CD14-positive monocyte (primary cell): Measurements from ENCODE around the gene RPA3. TPM values are rescaled to one million over a fixed set of nuclear protein-coding genes. Genes with fewer than 3 reads are reported as not detected.

Experiments
- DNase-seq, 3 donors: peaks; one replicate each; pipeline ENCODE4 v3.0.0-alpha.2; 2011 to 2022
- H2AFZ ChIP-seq: 2 replicates; pipeline ENCODE4 v1.6.0; 2012; ENCODE audit warnings: mild to moderate bottlenecking, low read depth, low read length, inconsistent platforms; ENCODE audit not compliant: insufficient read depth, poor library complexity, severe bottlenecking
- H3K27ac ChIP-seq, 2 donors: 1 replicate in 1 of 2; 2 replicates in 1 of 2; pipeline ENCODE4 v1.5.1; 2012 to 2013; ENCODE audit warnings: low read length in 2 of 2, control low read depth in 1 of 2, inconsistent platforms in 1 of 2, low read depth in 1 of 2, mild to moderate bottlenecking in 1 of 2
- H3K27me3 ChIP-seq, 2 donors: one replicate each; pipeline versions ENCODE4 v1.6.0 to v1.6.1; 2011 to 2013; ENCODE audit warnings: low read length in 2 of 2; ENCODE audit not compliant: control insufficient read depth in 2 of 2, insufficient read depth in 2 of 2
- H3K36me3 ChIP-seq, 2 donors: replicated peaks in 1 of 2; 1 replicate in 1 of 2; 2 replicates in 1 of 2; pipeline versions ENCODE4 v1.5.1 to v1.6.1; 2012 to 2013; ENCODE audit warnings: low read length in 2 of 2, control low read depth in 1 of 2, inconsistent platforms in 1 of 2, mild to moderate bottlenecking in 1 of 2; ENCODE audit not compliant: insufficient read depth in 2 of 2, control insufficient read depth in 1 of 2
- H3K4me1 ChIP-seq, 2 donors: 1 replicate in 1 of 2; 2 replicates in 1 of 2; pipeline versions ENCODE4 v1.5.1 to v1.6.1; 2012 to 2013; ENCODE audit warnings: low read length in 2 of 2, control low read depth in 1 of 2, inconsistent platforms in 1 of 2, mild to moderate bottlenecking in 1 of 2, moderate library complexity in 1 of 2; ENCODE audit not compliant: insufficient read depth in 2 of 2, control insufficient read depth in 1 of 2
- H3K4me2 ChIP-seq: replicated peaks from 2 replicates; pipeline ENCODE3; 2012; ENCODE audit warnings: low read length, moderate library complexity, mild to moderate bottlenecking; ENCODE audit not compliant: poor library complexity, severe bottlenecking; ENCODE audit errors: extremely low read depth
- H3K4me3 ChIP-seq, 3 experiments: fragments of 200-600 bp in 1 of 3; sonication (generic) in 1 of 3; replicated peaks in 1 of 3; 1 replicate in 2 of 3; 2 replicates in 1 of 3; pipeline ENCODE4 v1.5.1; 2011 to 2013; ENCODE audit warnings: low read length in 3 of 3, mild to moderate bottlenecking in 3 of 3, control low read depth in 2 of 3, low read depth in 2 of 3, inconsistent platforms in 1 of 3, moderate library complexity in 1 of 3
- H3K79me2 ChIP-seq: 2 replicates; pipeline ENCODE4 v1.6.0; 2012; ENCODE audit warnings: mild to moderate bottlenecking, control low read depth, inconsistent platforms, low read length, moderate library complexity; ENCODE audit not compliant: insufficient read depth
- H3K9ac ChIP-seq: 2 replicates; pipeline ENCODE4 v1.6.0; 2017; ENCODE audit warnings: low read length, mild to moderate bottlenecking; ENCODE audit not compliant: insufficient read depth, poor library complexity, severe bottlenecking
- H3K9me3 ChIP-seq, 2 donors: replicated peaks in 1 of 2; 1 replicate in 1 of 2; 2 replicates in 1 of 2; pipeline versions ENCODE4 v1.5.1 to v1.6.1; 2012 to 2013; ENCODE audit warnings: low read length in 2 of 2, control low read depth in 1 of 2; ENCODE audit not compliant: control insufficient read depth in 1 of 2, insufficient read depth in 1 of 2
- H4K20me1 ChIP-seq: 2 replicates; pipeline ENCODE4 v1.6.0; 2012; ENCODE audit warnings: mild to moderate bottlenecking, low read length, control low read depth, moderate library complexity; ENCODE audit not compliant: insufficient read depth
- H3K27ac Mint-ChIP-seq, 7 donors: one replicate each; pipeline ENCODE4 v1.8.0; 2020; ENCODE audit warnings: mild to moderate bottlenecking in 7 of 7, mixed read lengths in 7 of 7, moderate library complexity in 6 of 7, inconsistent platforms in 2 of 7
- H3K27me3 Mint-ChIP-seq, 3 donors: one replicate each; pipeline ENCODE4 v1.8.0; 2021 to 2022; ENCODE audit warnings: low read depth in 3 of 3, mild to moderate bottlenecking in 3 of 3, mixed read lengths in 3 of 3, moderate library complexity in 3 of 3, inconsistent platforms in 1 of 3
- H3K36me3 Mint-ChIP-seq, 2 donors: one replicate each; pipeline ENCODE4 v1.8.0; 2020; ENCODE audit warnings: mixed read lengths in 2 of 2, inconsistent platforms in 1 of 2, mild to moderate bottlenecking in 1 of 2
- H3K4me1 Mint-ChIP-seq: one replicate; pipeline ENCODE4 v1.8.0; 2020; ENCODE audit warnings: mild to moderate bottlenecking, mixed read lengths
- H3K4me3 Mint-ChIP-seq, 2 donors: one replicate each; pipeline ENCODE4 v1.8.0; 2020; ENCODE audit warnings: mild to moderate bottlenecking in 2 of 2, mixed read lengths in 2 of 2, moderate library complexity in 1 of 2
- H3K9me3 Mint-ChIP-seq, 7 donors: one replicate each; pipeline ENCODE4 v1.8.0; 2020 to 2022; ENCODE audit warnings: mixed read lengths in 7 of 7, mild to moderate bottlenecking in 6 of 7, moderate library complexity in 6 of 7, inconsistent platforms in 2 of 7
- WGBS: methylation state at CpG from one replicate; pipeline ENCODE4 v1.1.5; 2013; ENCODE audit warnings: missing lambda C conversion rate; ENCODE audit not compliant: insufficient coverage; 5-methylcytosine and 5-hydroxymethylcytosine counted together
- intact Hi-C, 2 donors: fragments of 100-400 bp; cut with micrococcal nuclease; formaldehyde crosslinking; loops; one replicate each; pipeline versions ENCODE4 v1.15.0 to v1.15.1; 2023
- polyA plus RNA-seq, 3 donors: library from polyadenylated mRNA; depleted of rRNA in 1 of 3; unstranded in 2 of 3; stranded (reverse) in 1 of 3; fragments of 300-500 nt in 2 of 3; fragments of >200 nt in 1 of 3; fragmentation: Illumina TruSeq in 2 of 3; gene quantifications; 1 replicate in 2 of 3; 2 replicates in 1 of 3; pipeline ENCODE4 v1.2.3, GENCODE V29; 2012 to 2021
- TF ChIP-seq, protein P1 (sequence below): fragments of 200-600 bp; IDR thresholded peaks from one replicate; pipeline ENCODE4 v1.8.0; 2022; ENCODE audit warnings: antibody characterized with exemption, mild to moderate bottlenecking

The RPA3 gene
- polyA plus RNA-seq, 3 donors, result 6.2 to 50.5 (median 44.7) TPM

DNA sequence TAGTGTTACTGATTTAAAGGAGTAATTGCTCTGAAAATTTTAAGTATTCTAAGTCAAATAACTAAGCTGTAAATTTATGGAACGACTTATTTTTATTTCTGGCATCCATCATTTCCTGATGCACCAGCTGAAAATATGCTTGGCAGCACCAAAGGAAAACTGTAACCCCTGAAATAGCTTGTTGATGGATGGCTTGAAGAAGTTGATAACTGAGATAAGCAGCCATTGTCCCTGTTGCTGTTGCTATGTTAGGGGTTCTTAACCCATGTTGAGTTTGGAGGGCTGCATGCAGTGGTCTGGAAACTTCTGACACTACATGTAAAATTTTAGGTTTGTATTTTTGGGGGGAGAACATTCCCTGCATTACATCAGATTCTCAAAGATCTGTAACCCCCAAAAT is 30.6 kb downstream of the RPA3 start:
- Histone ChIP-seq H3K79me2 (no peaks in the 10 kb centered on the region), H3K27me3 (no peaks in the 10 kb centered on the region), H3K4me1 (no peaks in the 10 kb centered on the region), H3K27ac (no peak overlapping the region), H3K4me3 (no peak overlapping the region), H3K36me3 (no peaks in the 10 kb centered on the region), H3K9ac (no peak overlapping the region), H3K9me3 (no peaks in the 10 kb centered on the region), H3K4me2 (no peak overlapping the region), H2AFZ (no peak overlapping the region), H4K20me1 (no peaks in the 10 kb centered on the region)
- TF ChIP-seq, protein P1, sequence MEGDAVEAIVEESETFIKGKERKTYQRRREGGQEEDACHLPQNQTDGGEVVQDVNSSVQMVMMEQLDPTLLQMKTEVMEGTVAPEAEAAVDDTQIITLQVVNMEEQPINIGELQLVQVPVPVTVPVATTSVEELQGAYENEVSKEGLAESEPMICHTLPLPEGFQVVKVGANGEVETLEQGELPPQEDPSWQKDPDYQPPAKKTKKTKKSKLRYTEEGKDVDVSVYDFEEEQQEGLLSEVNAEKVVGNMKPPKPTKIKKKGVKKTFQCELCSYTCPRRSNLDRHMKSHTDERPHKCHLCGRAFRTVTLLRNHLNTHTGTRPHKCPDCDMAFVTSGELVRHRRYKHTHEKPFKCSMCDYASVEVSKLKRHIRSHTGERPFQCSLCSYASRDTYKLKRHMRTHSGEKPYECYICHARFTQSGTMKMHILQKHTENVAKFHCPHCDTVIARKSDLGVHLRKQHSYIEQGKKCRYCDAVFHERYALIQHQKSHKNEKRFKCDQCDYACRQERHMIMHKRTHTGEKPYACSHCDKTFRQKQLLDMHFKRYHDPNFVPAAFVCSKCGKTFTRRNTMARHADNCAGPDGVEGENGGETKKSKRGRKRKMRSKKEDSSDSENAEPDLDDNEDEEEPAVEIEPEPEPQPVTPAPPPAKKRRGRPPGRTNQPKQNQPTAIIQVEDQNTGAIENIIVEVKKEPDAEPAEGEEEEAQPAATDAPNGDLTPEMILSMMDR, result no peak
- WGBS, result no CpG with 5 or more reads among the region's 1 CpG
- no peaks in the 10 kb centered on the region for H3K27me3 Mint-ChIP-seq
- DNase-seq, result no peak
- intact Hi-C loops, result no loop called here
- H3K9me3 Mint-ChIP-seq, result no peaks in the 10 kb centered on the region
- no peak overlapping the region for H3K4me3 Mint-ChIP-seq
- no peak overlapping the region for H3K27ac Mint-ChIP-seq
- peaks cover 0 to 7% of the 10 kb centered on the region in 2 donors for H3K36me3 Mint-ChIP-seq
- H3K4me1 Mint-ChIP-seq, result peaks cover 7% of the 10 kb centered on the region

DNA sequence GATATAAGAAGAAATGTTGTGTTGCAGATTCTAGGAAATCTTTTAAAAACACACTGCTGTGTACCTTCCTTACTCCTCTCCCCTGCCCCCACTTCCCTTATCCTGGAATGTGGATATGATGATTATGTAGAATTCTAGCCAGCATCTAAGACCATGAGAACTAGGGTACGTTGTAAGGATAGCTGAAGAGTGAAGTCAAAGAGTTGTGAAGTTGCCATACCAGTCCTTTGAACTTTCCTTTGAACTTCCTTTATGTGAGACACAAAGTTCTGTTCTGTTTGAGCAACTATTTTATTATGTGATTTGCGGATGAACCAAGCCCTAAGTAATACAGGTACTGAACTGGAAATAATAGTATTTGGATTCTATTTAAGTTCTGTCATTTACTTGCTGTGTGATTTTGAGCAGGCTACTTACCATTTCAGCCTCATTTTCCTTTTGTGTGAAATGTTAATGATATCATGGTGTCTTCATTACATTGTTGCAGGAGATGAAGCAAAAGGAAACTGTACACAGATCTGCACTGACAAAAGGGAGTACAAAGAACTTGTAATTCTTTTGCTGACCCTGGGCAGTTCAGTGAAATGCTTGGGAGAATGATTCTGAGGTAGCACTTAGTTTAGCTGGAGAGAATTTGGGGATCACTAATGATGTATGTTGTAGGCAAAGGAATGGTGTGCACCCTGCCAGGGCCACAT is 31.4 kb downstream of the RPA3 start:
- Mint-ChIP-seq H3K4me1 (peaks cover 7% of the 10 kb centered on the region), H3K27ac (peak overlapping the region in 1 of 7 donors; percentile 51), H3K36me3 (peaks cover 0 to 5% of the 10 kb centered on the region in 2 donors), H3K9me3 (no peaks in the 10 kb centered on the region), H3K27me3 (no peaks in the 10 kb centered on the region), H3K4me3 (no peak overlapping the region)
- H3K4me3 ChIP-seq, result no peak overlapping the region
- no peak overlapping the region for H3K27ac ChIP-seq
- H3K36me3 ChIP-seq, result no peaks in the 10 kb centered on the region
- H3K9ac ChIP-seq, result no peak overlapping the region
- H3K27me3 ChIP-seq, result no peaks in the 10 kb centered on the region
- H3K9me3 ChIP-seq, result no peaks in the 10 kb centered on the region
- H2AFZ ChIP-seq, result no peak overlapping the region
- no peaks in the 10 kb centered on the region for H4K20me1 ChIP-seq
- no peak overlapping the region for H3K4me2 ChIP-seq
- intact Hi-C loops, result no loop called here
- no peaks in the 10 kb centered on the region for H3K4me1 ChIP-seq
- no peaks in the 10 kb centered on the region for H3K79me2 ChIP-seq
- DNase-seq, result no peak
- WGBS, result 100% methylated on average over 1 of the region's 2 CpGs
- TF ChIP-seq, protein P1, result no peak
